Measurements from ENCODE around the gene RBFOX2.
"Not testable (repeated sequence)": the region's sequence is repeated elsewhere in the genome, so short reads cannot be mapped to it uniquely, and the experiment has no call there.

GRCh38 chr22:35791788-35792187 lies 236.8 kb downstream of the RBFOX2 start:
- TF ChIP-seq CTCF (conservative IDR thresholded peaks at IDR 0.05 in 1 of 2, IDR thresholded peaks at IDR 0.05 in 1 of 2; ENCODE audit: extremely low read depth in 1 of 2, insufficient read depth in 1 of 2, low read depth in 1 of 2, low read length in 2 of 2); EZH2 (IDR thresholded peaks at IDR 0.05; ENCODE audit: borderline replicate concordance, low read length): not testable (repeated sequence)
